Rectal smooth muscle tissue (tissue), 1 donor: ENCODE results near the gene HOXA6.

ENCODE experiments used
- H3K27ac ChIP-seq: one replicate; pipeline ENCODE4 v1.7.0; 2013; ENCODE audit warnings: low read depth, low read length, inconsistent platforms
- H3K27me3 ChIP-seq: one replicate; pipeline ENCODE4 v1.7.0; 2013; ENCODE audit warnings: low read length; ENCODE audit not compliant: control insufficient read depth, insufficient read depth
- H3K36me3 ChIP-seq: one replicate; pipeline ENCODE4 v1.7.0; 2013; ENCODE audit warnings: low read length; ENCODE audit not compliant: control insufficient read depth, insufficient read depth
- H3K4me1 ChIP-seq: one replicate; pipeline ENCODE4 v1.7.0; 2013; ENCODE audit warnings: low read length; ENCODE audit not compliant: control insufficient read depth, insufficient read depth
- H3K4me3 ChIP-seq: one replicate; pipeline ENCODE4 v1.7.0; 2013; ENCODE audit warnings: low read length
- H3K9ac ChIP-seq: one replicate; pipeline ENCODE4 v1.7.0; 2013; ENCODE audit warnings: low read length

Gene HOXA6

GRCh38 chr7:27166531-27167505 is 19.2 kb upstream of the HOXA6 start:
- H3K4me1 ChIP-seq, result peaks cover 3% of the 10 kb centered on the region
- H3K27ac ChIP-seq, result peak overlapping the region; percentile 96
- peak overlapping the region; percentile 19 for H3K9ac ChIP-seq
- H3K27me3 ChIP-seq, result no peaks in the 10 kb centered on the region
- no peaks in the 10 kb centered on the region for H3K36me3 ChIP-seq
- H3K4me3 ChIP-seq, result peak overlapping the region; percentile 78

GRCh38 chr7:27165996-27166530 is 18.5 kb upstream of the HOXA6 start:
- Histone ChIP-seq H3K27me3 (no peaks in the 10 kb centered on the region), H3K9ac (peak overlapping the region; percentile 19), H3K4me1 (peaks cover 3% of the 10 kb centered on the region)

GRCh38 chr7:27165089-27165995 is 17.8 kb upstream of the HOXA6 start, which contains the start of gene HOXA9:
HOXA9 (minus strand) TSS chr7:27165537; CDS start chr7:27165457, 80 bp downstream.
- H3K27me3 ChIP-seq, result no peaks in the 10 kb centered on the region
- no peaks in the 10 kb centered on the region for H3K36me3 ChIP-seq
- peaks cover 3% of the 10 kb centered on the region for H3K4me1 ChIP-seq
- H3K27ac ChIP-seq, result peak within 1 kb of the TSS; percentile 96
- H3K9ac ChIP-seq, result peak within 1 kb of the TSS; percentile 66
- H3K4me3 ChIP-seq, result peak within 1 kb of the TSS; percentile 78

More at GRCh38 chr7:27165996-27166530, 18.5 kb upstream of the HOXA6 start:
- peak overlapping the region; percentile 96 for H3K27ac ChIP-seq
- peak overlapping the region; percentile 78 for H3K4me3 ChIP-seq
- H3K36me3 ChIP-seq, result no peaks in the 10 kb centered on the region

- no peaks in the 10 kb centered on the region for H3K36me3 ChIP-seq
- peaks cover 3% of the 10 kb centered on the region for H3K4me1 ChIP-seq
- H3K9ac ChIP-seq, result peak overlapping the region; percentile 66
- H3K4me3 ChIP-seq, result peak overlapping the region; percentile 78
- no peaks in the 10 kb centered on the region for H3K27me3 ChIP-seq
- peak overlapping the region; percentile 96 for H3K27ac ChIP-seq
Measured at GRCh38 chr7:27164367-27165088, 17.0 kb upstream of the HOXA6 start.

GRCh38 chr7:27164045-27164366 is 16.4 kb upstream of the HOXA6 start:
- Histone ChIP-seq H3K9ac (peak overlapping the region; percentile 66), H3K4me1 (peaks cover 3% of the 10 kb centered on the region), H3K4me3 (peak overlapping the region; percentile 78), H3K27ac (peak overlapping the region; percentile 96), H3K36me3 (no peaks in the 10 kb centered on the region), H3K27me3 (no peaks in the 10 kb centered on the region)

GRCh38 chr7:27163288-27164044 is 15.9 kb upstream of the HOXA6 start:
- H3K4me3 ChIP-seq, result peak overlapping the region; percentile 78
- peaks cover 3% of the 10 kb centered on the region for H3K4me1 ChIP-seq
- H3K27ac ChIP-seq, result peak overlapping the region; percentile 96
- H3K27me3 ChIP-seq, result peaks cover 2% of the 10 kb centered on the region
- H3K36me3 ChIP-seq, result no peaks in the 10 kb centered on the region
- peak overlapping the region; percentile 66 for H3K9ac ChIP-seq

GRCh38 chr7:27162561-27163287 is 15.2 kb upstream of the HOXA6 start:
- peaks cover 3% of the 10 kb centered on the region for H3K4me1 ChIP-seq
- peak overlapping the region; percentile 96 for H3K27ac ChIP-seq
- H3K9ac ChIP-seq, result no peak overlapping the region
- H3K4me3 ChIP-seq, result peak overlapping the region; percentile 78
- peaks cover 2% of the 10 kb centered on the region for H3K27me3 ChIP-seq
- no peaks in the 10 kb centered on the region for H3K36me3 ChIP-seq

GRCh38 chr7:27161721-27162560 is 14.4 kb upstream of the HOXA6 start:
- peaks cover 3% of the 10 kb centered on the region for H3K4me1 ChIP-seq
- peak overlapping the region; percentile 44 for H3K4me3 ChIP-seq
- no peak overlapping the region for H3K9ac ChIP-seq
- H3K27me3 ChIP-seq, result peaks cover 2% of the 10 kb centered on the region
- peak overlapping the region; percentile 44 for H3K27ac ChIP-seq
- no peaks in the 10 kb centered on the region for H3K36me3 ChIP-seq

- H3K4me1 ChIP-seq, result no peaks in the 10 kb centered on the region
- H3K36me3 ChIP-seq, result no peaks in the 10 kb centered on the region
- peak overlapping the region; percentile 79 for H3K4me3 ChIP-seq
- H3K9ac ChIP-seq, result no peak overlapping the region
- peaks cover 2% of the 10 kb centered on the region for H3K27me3 ChIP-seq
- peak overlapping the region; percentile 60 for H3K27ac ChIP-seq
Measured at GRCh38 chr7:27161214-27161720, 13.7 kb upstream of the HOXA6 start.
